Activated T-cell treated with anti-CD3 and anti-CD28 coated beads for 1 hour (primary cell): ENCODE measurements around the gene SNTB2.
"Not testable (repeated sequence)": the region's sequence is repeated elsewhere in the genome, so short reads cannot be mapped to it uniquely, and the experiment has no call there.

Experiments
- DNase-seq: peaks from one replicate; pipeline ENCODE4 v3.0.0-alpha.2; 2020; ENCODE audit warnings: low read depth

Gene SNTB2

GRCh38 chr16:69186642-69187445, at the start of gene SNTB2:
Gene SNTB2, plus strand, starts transcription at chr16:69187164. Its CDS starts 3 bp downstream, at chr16:69187167.
- peak; percentile 79 for DNase-seq

DNA sequence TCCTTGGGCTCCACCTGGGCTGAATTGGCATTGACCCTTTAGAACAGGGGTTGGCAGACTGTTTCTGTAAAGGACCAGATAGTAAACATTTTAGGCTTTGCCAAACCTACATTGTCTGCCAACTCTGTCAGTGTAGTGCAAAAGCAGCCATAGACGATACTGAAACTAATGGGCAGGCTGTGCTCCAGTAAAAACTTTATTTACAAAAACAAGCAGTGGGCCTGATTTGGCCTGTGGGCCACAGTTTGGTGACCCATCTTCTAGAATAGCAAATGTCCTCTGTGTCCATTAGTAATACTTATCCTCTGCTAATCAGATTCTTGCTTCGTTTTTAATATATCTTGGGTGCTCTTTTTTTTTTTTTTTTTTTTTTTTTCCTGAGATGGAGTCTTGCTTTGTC, 48.4 kb upstream of the SNTB2 start:
- no peak for DNase-seq

GRCh38 chr16:69139464-69139863, 47.5 kb upstream of the SNTB2 start:
- DNase-seq = not testable (repeated sequence)

DNA sequence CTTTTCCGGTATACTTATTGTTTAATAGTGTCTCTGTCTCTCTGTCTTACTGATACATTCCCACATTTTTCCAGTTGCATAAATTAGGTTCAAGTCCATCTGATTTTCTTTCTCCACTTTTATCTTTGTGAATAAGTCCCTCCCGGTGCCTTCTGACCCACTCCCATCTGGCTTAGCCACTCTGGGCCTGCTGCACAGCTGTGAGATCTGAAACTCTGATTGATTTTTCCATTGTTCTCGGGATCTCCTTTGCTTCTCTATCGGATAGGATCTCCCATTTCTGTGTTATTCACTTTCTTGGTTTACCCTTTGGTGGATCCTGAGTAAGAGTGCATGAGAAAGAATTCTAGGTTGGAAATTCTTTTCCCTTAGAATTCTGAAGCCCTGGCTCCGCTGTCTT, 46.0 kb upstream of the SNTB2 start:
- DNase-seq = no peak

GRCh38 chr16:69141936-69142335, 45.0 kb upstream of the SNTB2 start:
- no peak for DNase-seq

DNA sequence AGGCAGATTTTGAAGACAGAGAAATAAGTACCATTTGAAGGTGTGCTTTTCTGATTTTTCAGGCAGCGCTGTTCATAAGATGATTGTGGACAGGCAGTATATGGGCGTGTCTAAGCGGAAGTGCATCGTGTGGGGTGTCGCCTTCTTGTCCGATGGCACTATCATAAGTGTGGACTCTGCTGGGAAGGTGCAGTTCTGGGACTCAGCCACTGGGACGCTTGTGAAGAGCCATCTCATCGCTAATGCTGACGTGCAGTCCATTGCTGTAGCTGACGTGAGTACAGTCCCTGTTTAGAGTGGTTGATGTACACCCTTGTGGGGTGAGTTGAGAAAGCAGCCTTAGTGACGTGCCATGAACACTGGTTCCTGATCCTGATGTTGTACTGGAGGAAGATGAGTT, 43.8 kb upstream of the SNTB2 start:
- DNase-seq = no peak

DNA sequence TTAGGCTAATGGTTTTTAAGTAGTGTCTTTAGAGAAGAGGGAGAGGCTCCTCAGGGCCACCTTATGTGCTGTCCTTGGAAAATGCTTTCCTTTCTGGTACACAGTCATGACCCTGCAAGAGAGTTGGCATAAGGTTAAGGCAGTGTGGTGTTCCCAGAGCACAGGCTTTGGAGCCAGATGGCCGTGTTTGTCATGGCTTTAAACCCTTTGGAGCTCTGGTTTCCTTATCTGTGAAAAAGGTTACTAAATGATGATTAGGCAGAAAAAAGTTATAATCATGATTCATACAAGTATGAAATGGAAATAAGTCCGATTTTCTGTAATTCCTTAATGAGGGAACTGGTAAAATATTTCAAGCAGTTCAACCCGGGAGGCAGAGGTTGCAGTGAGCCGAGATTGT, 41.3 kb upstream of the SNTB2 start:
- DNase-seq = no peak

GRCh38 chr16:69149621-69150020, 37.3 kb upstream of the SNTB2 start:
- DNase-seq = not testable (repeated sequence)

- no peak for DNase-seq
Measured at GRCh38 chr16:69150146-69150865, 36.7 kb upstream of the SNTB2 start.

- DNase-seq = no peak
Measured at GRCh38 chr16:69157196-69157595, 29.8 kb upstream of the SNTB2 start.

- DNase-seq = no peak
Measured at GRCh38 chr16:69160192-69160591, 26.8 kb upstream of the SNTB2 start.

- no peak for DNase-seq
Measured at GRCh38 chr16:69165584-69165983, 21.4 kb upstream of the SNTB2 start.

DNA sequence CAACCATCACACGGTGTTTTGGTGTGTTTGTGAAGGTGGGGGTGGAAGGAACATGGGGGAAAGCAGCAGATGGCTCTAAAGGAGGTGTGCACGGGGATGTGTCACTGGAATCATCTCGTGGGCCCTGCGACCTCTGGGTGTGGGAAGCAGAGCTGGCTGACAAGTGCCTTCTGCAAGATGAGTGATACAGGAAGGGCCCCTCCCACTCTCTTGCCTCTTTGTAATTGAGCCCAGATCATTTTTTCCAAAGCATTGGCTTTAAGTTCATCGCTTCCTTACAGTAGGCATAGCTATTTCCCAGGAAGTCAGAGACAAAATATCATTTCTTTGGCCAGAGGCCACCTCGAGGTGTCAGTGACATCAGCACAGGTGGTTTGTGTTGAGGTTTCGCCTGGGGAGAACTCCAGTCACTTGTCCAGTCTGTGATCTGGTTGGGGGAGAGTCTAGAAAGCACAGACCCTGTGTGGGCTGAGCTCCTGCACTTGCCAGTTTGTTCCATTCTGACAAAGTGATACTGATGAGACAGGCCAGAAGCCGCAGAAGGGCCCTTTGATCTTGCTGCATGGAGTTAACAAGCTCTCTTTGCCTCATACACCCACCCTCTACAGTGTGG, 20.6 kb upstream of the SNTB2 start:
- peak; percentile 20 for DNase-seq

- no peak for DNase-seq
Measured at GRCh38 chr16:69166946-69167930, 19.7 kb upstream of the SNTB2 start.

GRCh38 chr16:69169051-69169450, 17.9 kb upstream of the SNTB2 start:
- no peak for DNase-seq

- no peak for DNase-seq
Measured at GRCh38 chr16:69169607-69170352, 17.2 kb upstream of the SNTB2 start.

- DNase-seq = no peak
Measured at GRCh38 chr16:69171325-69172084, 15.5 kb upstream of the SNTB2 start.

DNA sequence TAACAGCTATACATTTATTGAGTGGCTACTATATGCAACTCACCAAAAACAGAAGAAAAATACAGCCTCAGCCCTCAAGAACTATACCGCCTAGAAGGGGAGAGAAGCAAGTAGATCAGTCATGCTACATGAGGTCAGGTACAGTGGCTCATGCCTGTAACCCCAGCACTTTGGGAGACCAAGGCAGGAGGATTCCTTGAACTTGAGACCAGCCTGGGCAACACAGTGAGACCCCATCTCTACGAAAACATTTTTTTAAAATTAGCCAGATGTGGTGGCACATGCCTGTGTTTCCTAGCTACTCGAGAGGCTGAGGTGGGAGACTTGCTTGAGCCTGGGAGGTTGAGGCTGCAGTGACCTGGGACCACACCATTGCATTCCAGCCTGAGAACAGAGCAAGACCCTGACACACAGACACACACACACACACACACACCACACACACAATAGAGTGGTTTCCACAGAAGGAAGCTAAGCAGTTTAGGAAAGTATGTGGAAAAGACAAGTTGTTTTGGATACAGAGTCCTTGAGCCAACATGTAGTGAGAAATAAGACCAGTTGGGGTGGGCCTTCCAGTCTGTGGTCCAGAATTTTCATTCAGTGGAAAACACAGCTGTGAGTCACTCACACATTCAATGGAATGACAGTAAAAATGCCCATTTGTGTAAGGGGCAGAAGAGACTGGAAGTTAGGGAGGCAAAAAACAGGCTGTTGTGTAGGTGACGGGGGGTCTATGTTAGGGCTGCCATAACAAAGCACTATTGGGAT, 10.7 kb upstream of the SNTB2 start:
- DNase-seq = no peak

- no peak for DNase-seq
Measured at GRCh38 chr16:69179328-69180010, 7.5 kb upstream of the SNTB2 start.
